Neuronal stem cell (in vitro differentiated cells): ENCODE measurements around the gene MTUS2.

ENCODE experiments used
- DNase-seq: peaks from one replicate; pipeline ENCODE4 v3.0.0-alpha.2; 2013; ENCODE audit warnings: low spot score
- H2AFZ ChIP-seq: one replicate; pipeline ENCODE4 v1.6.1; 2013; ENCODE audit warnings: mild to moderate bottlenecking, low read length, inconsistent platforms
- H2AK5ac ChIP-seq: 2 replicates; pipeline ENCODE4 v1.6.1; 2013; ENCODE audit warnings: low read depth, mild to moderate bottlenecking, inconsistent platforms, low read length, moderate library complexity, mixed read lengths
- H2BK120ac ChIP-seq: 2 replicates; pipeline ENCODE4 v1.6.1; 2013; ENCODE audit warnings: low read depth, mild to moderate bottlenecking, inconsistent platforms, low read length, moderate library complexity, mixed read lengths
- H2BK12ac ChIP-seq: one replicate; pipeline ENCODE4 v1.6.1; 2013; ENCODE audit warnings: low read length, inconsistent platforms
- H2BK15ac ChIP-seq: 2 replicates; pipeline ENCODE4 v1.6.1; 2013; ENCODE audit warnings: mild to moderate bottlenecking, low read length, inconsistent platforms, mixed read lengths
- H2BK5ac ChIP-seq: one replicate; pipeline ENCODE4 v1.6.1; 2013; ENCODE audit warnings: inconsistent platforms, mild to moderate bottlenecking, low read length, moderate library complexity
- H3K14ac ChIP-seq: one replicate; pipeline ENCODE4 v1.6.1; 2013; ENCODE audit warnings: low read length, inconsistent platforms
- H3K18ac ChIP-seq: 2 replicates; pipeline ENCODE4 v1.6.1; 2013; ENCODE audit warnings: low read length, inconsistent platforms
- H3K23ac ChIP-seq: 2 replicates; pipeline ENCODE4 v1.6.1; 2013; ENCODE audit warnings: low read depth, mild to moderate bottlenecking, mixed read lengths, low read length, inconsistent platforms; ENCODE audit not compliant: poor library complexity
- H3K27ac ChIP-seq: replicated peaks from 3 replicates; pipeline ENCODE4 v1.5.1; 2013; ENCODE audit warnings: low read length, inconsistent platforms
- H3K27me3 ChIP-seq, 3 experiments: 2 replicates each; pipeline ENCODE4 v1.6.1; 2013; ENCODE audit warnings: low read length in 3 of 3, mild to moderate bottlenecking in 2 of 3, inconsistent platforms in 1 of 3, low read depth in 1 of 3, mixed read lengths in 1 of 3, moderate library complexity in 1 of 3; ENCODE audit not compliant: control insufficient read depth in 3 of 3, insufficient read depth in 3 of 3
- H3K36me3 ChIP-seq, 2 donors: replicated peaks in 1 of 2; 2 replicates each; pipeline ENCODE4 v1.6.1; 2013; ENCODE audit warnings: low read length in 2 of 2; ENCODE audit not compliant: control insufficient read depth in 2 of 2, insufficient read depth in 2 of 2
- H3K4ac ChIP-seq: 2 replicates; pipeline ENCODE4 v1.6.1; 2013; ENCODE audit warnings: inconsistent platforms, mild to moderate bottlenecking, low read length, moderate library complexity
- H3K4me1 ChIP-seq, 2 donors: 1 replicate in 1 of 2; 2 replicates in 1 of 2; pipeline ENCODE4 v1.6.1; 2013; ENCODE audit warnings: low read length in 2 of 2, low read depth in 1 of 2; ENCODE audit not compliant: control insufficient read depth in 2 of 2, insufficient read depth in 1 of 2
- H3K4me2 ChIP-seq: one replicate; pipeline ENCODE4 v1.6.1; 2013; ENCODE audit warnings: mild to moderate bottlenecking, low read length, inconsistent platforms; ENCODE audit not compliant: insufficient read depth, poor library complexity, severe bottlenecking
- H3K4me3 ChIP-seq, 2 donors: 2 replicates each; pipeline ENCODE4 v1.5.1; 2013; ENCODE audit warnings: low read length in 2 of 2, mild to moderate bottlenecking in 2 of 2, inconsistent platforms in 1 of 2, moderate library complexity in 1 of 2
- H3K79me1 ChIP-seq: one replicate; pipeline ENCODE4 v1.6.1; 2013; ENCODE audit warnings: low read depth, mild to moderate bottlenecking, inconsistent platforms, low read length, moderate library complexity
- H3K9ac ChIP-seq: one replicate; pipeline ENCODE4 v1.6.1; 2013; ENCODE audit warnings: mild to moderate bottlenecking, low read depth, low read length, inconsistent platforms; ENCODE audit not compliant: poor library complexity
- H3K9me3 ChIP-seq, 2 donors: replicated peaks in 1 of 2; 2 replicates each; pipeline versions ENCODE3 to v1.6.1; 2013; ENCODE audit warnings: low read length in 2 of 2, mild to moderate bottlenecking in 2 of 2, inconsistent platforms in 1 of 2, low read depth in 1 of 2, mixed read lengths in 1 of 2, moderate library complexity in 1 of 2; ENCODE audit not compliant: control insufficient read depth in 2 of 2, insufficient read depth in 1 of 2
- H4K8ac ChIP-seq: one replicate; pipeline ENCODE4 v1.6.1; 2013; ENCODE audit warnings: low read depth, mild to moderate bottlenecking, inconsistent platforms, low read length, moderate library complexity
- H4K91ac ChIP-seq: one replicate; pipeline ENCODE4 v1.6.1; 2013; ENCODE audit warnings: low read length, low read depth, mild to moderate bottlenecking, inconsistent platforms; ENCODE audit not compliant: poor library complexity
- WGBS, 2 donors: extraction: QIAGEN DNeasy Blood & Tissue Kit; methylation state at CpG; one replicate each; pipeline ENCODE4 v1.1.7; 2013; ENCODE audit warnings: missing lambda C conversion rate in 2 of 2, mixed read lengths in 1 of 2; ENCODE audit not compliant: insufficient read length in 2 of 2, insufficient replicate concordance in 1 of 2; ENCODE audit errors: extremely low coverage in 2 of 2; 5-methylcytosine and 5-hydroxymethylcytosine counted together

The MTUS2 gene

GRCh38 chr13:29411481-29411880 lies 591.3 kb downstream of the MTUS2 start:
- Histone ChIP-seq H3K18ac (no peak overlapping the region), H3K14ac (no peak overlapping the region), H3K4me1 (no peaks in the 10 kb centered on the region), H3K4ac (no peak overlapping the region), H3K4me3 (no peak overlapping the region), H3K27ac (no peak overlapping the region), H3K79me1 (no peaks in the 10 kb centered on the region), H3K9me3 (peaks cover 1 to 4% of the 10 kb centered on the region in 2 donors), H2AK5ac (no peak overlapping the region), H3K23ac (no peak overlapping the region), H2AFZ (no peak overlapping the region), H3K9ac (no peak overlapping the region), H3K36me3 (no peaks in the 10 kb centered on the region), H3K4me2 (no peak overlapping the region), H4K91ac (no peak overlapping the region), H2BK120ac (no peak overlapping the region), H2BK5ac (no peak overlapping the region), H2BK15ac (no peak overlapping the region), H4K8ac (no peak overlapping the region), H3K27me3 (no peaks in the 10 kb centered on the region), H2BK12ac (no peak overlapping the region)
- DNase-seq, result no peak
- WGBS, 2 donors, result no CpG with 5 or more reads among the region's 2 CpGs

GRCh38 chr13:29418026-29418425 lies 597.9 kb downstream of the MTUS2 start:
- H3K9ac ChIP-seq, result no peak overlapping the region
- no peak for DNase-seq
- H3K4ac ChIP-seq, result no peak overlapping the region
- H3K4me2 ChIP-seq, result no peak overlapping the region
- H3K79me1 ChIP-seq, result no peaks in the 10 kb centered on the region
- no peak overlapping the region for H2BK15ac ChIP-seq
- WGBS, 2 donors, result no CpG with 5 or more reads among the region's 3 CpGs
- H2AK5ac ChIP-seq, result no peak overlapping the region
- no peak overlapping the region for H3K23ac ChIP-seq
- no peak overlapping the region for H2BK12ac ChIP-seq
- H3K4me1 ChIP-seq, result peaks cover 0 to 2% of the 10 kb centered on the region in 2 donors
- no peak overlapping the region for H4K91ac ChIP-seq
- no peak overlapping the region for H2BK5ac ChIP-seq
- no peak overlapping the region for H2BK120ac ChIP-seq
- no peak overlapping the region for H3K18ac ChIP-seq
- H2AFZ ChIP-seq, result no peak overlapping the region
- H3K27me3 ChIP-seq, result no peaks in the 10 kb centered on the region
- no peaks in the 10 kb centered on the region for H3K36me3 ChIP-seq
- H4K8ac ChIP-seq, result no peak overlapping the region
- no peak overlapping the region for H3K4me3 ChIP-seq
- no peak overlapping the region for H3K27ac ChIP-seq
- H3K9me3 ChIP-seq, result no peaks in the 10 kb centered on the region
- no peak overlapping the region for H3K14ac ChIP-seq

GRCh38 chr13:29421118-29421517 lies 601.0 kb downstream of the MTUS2 start:
- H3K36me3 ChIP-seq, result no peaks in the 10 kb centered on the region
- H2BK12ac ChIP-seq, result no peak overlapping the region
- H2AK5ac ChIP-seq, result no peak overlapping the region
- WGBS, 2 donors, result no CpG with 5 or more reads among the region's 3 CpGs
- H3K23ac ChIP-seq, result no peak overlapping the region
- H2BK15ac ChIP-seq, result no peak overlapping the region
- H2BK5ac ChIP-seq, result no peak overlapping the region
- H3K4ac ChIP-seq, result no peak overlapping the region
- H3K9me3 ChIP-seq, result no peaks in the 10 kb centered on the region
- H4K8ac ChIP-seq, result no peak overlapping the region
- H2AFZ ChIP-seq, result no peak overlapping the region
- H3K18ac ChIP-seq, result no peak overlapping the region
- H3K4me2 ChIP-seq, result no peak overlapping the region
- H3K4me3 ChIP-seq, result no peak overlapping the region
- H3K9ac ChIP-seq, result no peak overlapping the region
- H3K4me1 ChIP-seq, result peaks cover 0 to 5% of the 10 kb centered on the region in 2 donors
- H3K79me1 ChIP-seq, result no peaks in the 10 kb centered on the region
- H3K14ac ChIP-seq, result no peak overlapping the region
- H3K27me3 ChIP-seq, result no peaks in the 10 kb centered on the region
- no peak overlapping the region for H4K91ac ChIP-seq
- DNase-seq, result no peak
- no peak overlapping the region for H2BK120ac ChIP-seq
- no peak overlapping the region for H3K27ac ChIP-seq

- Histone ChIP-seq H2AK5ac (no peak overlapping the region), H2AFZ (no peak overlapping the region), H4K8ac (no peak overlapping the region), H3K9ac (no peak overlapping the region), H4K91ac (no peak overlapping the region), H3K4ac (no peak overlapping the region), H3K36me3 (no peaks in the 10 kb centered on the region), H3K18ac (no peak overlapping the region), H3K23ac (no peak overlapping the region), H2BK12ac (no peak overlapping the region), H3K4me3 (no peak overlapping the region), H3K27me3 (peaks cover 0 to 3% (median 0%) of the 10 kb centered on the region in 3 experiments), H3K4me1 (peaks cover 0 to 5% of the 10 kb centered on the region in 2 donors), H2BK15ac (no peak overlapping the region), H3K27ac (no peak overlapping the region), H2BK5ac (no peak overlapping the region), H3K14ac (no peak overlapping the region), H3K9me3 (no peaks in the 10 kb centered on the region), H2BK120ac (no peak overlapping the region), H3K4me2 (no peak overlapping the region), H3K79me1 (no peaks in the 10 kb centered on the region)
- DNase-seq, result no peak
- no CpG with 5 or more reads among the region's 5 CpGs for WGBS, 2 donors
Measured at GRCh38 chr13:29422015-29422414, 601.9 kb downstream of the MTUS2 start.
